Fibroblast of skin of left quadriceps (primary cell): Measurements from ENCODE around the gene NDUFA3.

Experiments
- DNase-seq, 2 experiments: peaks; one replicate each; pipeline ENCODE4 v3.0.0-alpha.2; 2013; ENCODE audit warnings: low read depth in 2 of 2

Gene NDUFA3

GRCh38 chr19:54137699-54138488 is 35.2 kb downstream of the NDUFA3 start, which contains the start of gene CNOT3:
Gene CNOT3, plus strand, starts transcription at chr19:54137762. Its CDS starts 5,217 bp downstream, at chr19:54142979.
- no peak for DNase-seq

- no peak for DNase-seq
Observed at GRCh38 chr19:54138489-54139256, 36.0 kb downstream of the NDUFA3 start.

- DNase-seq = peak; percentile 37 to 42
Observed at GRCh38 chr19:54141356-54141755, 38.7 kb downstream of the NDUFA3 start.

- DNase-seq = no peak
Observed at GRCh38 chr19:54142166-54142780, 39.6 kb downstream of the NDUFA3 start.

GRCh38 chr19:54145541-54146158 is 43.0 kb downstream of the NDUFA3 start:
- DNase-seq = no peak

GRCh38 chr19:54147676-54148075 is 45.0 kb downstream of the NDUFA3 start:
- DNase-seq = no peak

GRCh38 chr19:54148158-54148557 is 45.5 kb downstream of the NDUFA3 start:
- no peak for DNase-seq

- DNase-seq = no peak
Observed at GRCh38 chr19:54149021-54149812, 46.6 kb downstream of the NDUFA3 start.

- DNase-seq = no peak
Observed at GRCh38 chr19:54151362-54152035, 48.8 kb downstream of the NDUFA3 start.

- no peak for DNase-seq
Observed at GRCh38 chr19:54152267-54152666, 49.6 kb downstream of the NDUFA3 start.

- no peak for DNase-seq
Observed at GRCh38 chr19:54152878-54153524, 50.3 kb downstream of the NDUFA3 start.

- DNase-seq = no peak
Observed at GRCh38 chr19:54153731-54154326, 51.2 kb downstream of the NDUFA3 start.

- no peak for DNase-seq
Observed at GRCh38 chr19:54154603-54155345, 52.1 kb downstream of the NDUFA3 start.

GRCh38 chr19:54155694-54156093 is 53.0 kb downstream of the NDUFA3 start:
- no peak for DNase-seq

- DNase-seq = no peak
Observed at GRCh38 chr19:54156490-54156889, 53.8 kb downstream of the NDUFA3 start.

- DNase-seq = no peak
Observed at GRCh38 chr19:54156953-54157352, 54.3 kb downstream of the NDUFA3 start.
